GM23248 (cell line): Measurements from ENCODE around the gene NEK6. TPM values are rescaled to one million over a fixed set of nuclear protein-coding genes. Genes with fewer than 3 reads are reported as not detected.

ENCODE experiments used
- DNase-seq: peaks from one replicate; pipeline ENCODE4 v3.0.0-alpha.2; 2015
- H2AFZ ChIP-seq: fragments of 200-600 bp; sonication (generic); 2 replicates; pipeline ENCODE4 v1.6.1; 2016; ENCODE audit warnings: antibody characterized with exemption
- H3F3A ChIP-seq: fragments of 200-600 bp; sonication (generic); 2 replicates; pipeline ENCODE4 v1.6.1; 2016; ENCODE audit warnings: mild to moderate bottlenecking, antibody characterized with exemption, mixed run types; ENCODE audit not compliant: insufficient read depth
- H3K27ac ChIP-seq: fragments of 200-600 bp; sonication (generic); 2 replicates; pipeline ENCODE4 v1.5.1; 2016; ENCODE audit warnings: mild to moderate bottlenecking
- H3K27me3 ChIP-seq: fragments of 200-600 bp; sonication (generic); replicated peaks from 2 replicates; pipeline ENCODE4 v1.6.1; 2016; ENCODE audit warnings: mild to moderate bottlenecking; ENCODE audit not compliant: insufficient read depth
- H3K36me3 ChIP-seq: fragments of 200-600 bp; sonication (generic); 2 replicates; pipeline ENCODE4 v1.6.1; 2016; ENCODE audit warnings: low read depth, mild to moderate bottlenecking
- H3K4me1 ChIP-seq: fragments of 200-600 bp; sonication (generic); 2 replicates; pipeline ENCODE4 v1.6.1; 2016; ENCODE audit warnings: mild to moderate bottlenecking; ENCODE audit not compliant: insufficient read depth
- H3K4me2 ChIP-seq: fragments of 200-600 bp; sonication (generic); one replicate; pipeline ENCODE4 v1.6.1; 2016; ENCODE audit warnings: mild to moderate bottlenecking; ENCODE audit not compliant: unreplicated experiment
- H3K4me3 ChIP-seq: fragments of 200-600 bp; sonication (generic); 2 replicates; pipeline ENCODE4 v1.5.1; 2016; ENCODE audit warnings: mild to moderate bottlenecking
- H3K79me2 ChIP-seq: fragments of 200-600 bp; sonication (generic); 2 replicates; pipeline ENCODE4 v1.6.1; 2016; ENCODE audit warnings: mild to moderate bottlenecking; ENCODE audit not compliant: insufficient read depth
- H3K9ac ChIP-seq: fragments of 200-600 bp; sonication (generic); 2 replicates; pipeline ENCODE4 v1.6.1; 2016; ENCODE audit warnings: mild to moderate bottlenecking
- H3K9me2 ChIP-seq: fragments of 200-600 bp; sonication (generic); 2 replicates; pipeline ENCODE4 v1.6.1; 2016; ENCODE audit warnings: mixed run types, mild to moderate bottlenecking, moderate library complexity; ENCODE audit not compliant: insufficient read depth
- H3K9me3 ChIP-seq: fragments of 200-600 bp; sonication (generic); one replicate; pipeline ENCODE4 v1.6.1; 2017; ENCODE audit warnings: low read depth
- H4K20me1 ChIP-seq: fragments of 200-600 bp; sonication (generic); 2 replicates; pipeline ENCODE4 v1.6.0; 2016; ENCODE audit not compliant: insufficient read depth
- EZH2 ChIP-seq: fragments of 200-600 bp; sonication (generic); IDR thresholded peaks from 2 replicates; pipeline ENCODE4 v1.6.1; 2018; ENCODE audit warnings: antibody characterized with exemption, mild to moderate bottlenecking; ENCODE audit not compliant: insufficient read depth, poor library complexity, severe bottlenecking
- EZH2phosphoT487 ChIP-seq: fragments of 200-600 bp; sonication (generic); IDR thresholded peaks from 2 replicates; pipeline ENCODE4 v1.6.1; 2018; ENCODE audit warnings: antibody characterized with exemption, moderate library complexity, mild to moderate bottlenecking, low read depth; ENCODE audit not compliant: insufficient read depth
- WGBS, 2 experiments: methylation state at CpG; one replicate each; pipeline ENCODE4 v1.1.6; 2015 to 2017; ENCODE audit warnings: low lambda C conversion rate in 2 of 2, low coverage in 1 of 2; ENCODE audit errors: missing lambda C conversion rate in 2 of 2; 5-methylcytosine and 5-hydroxymethylcytosine counted together
- in situ Hi-C: fragments of 300-500 bp; cut with MboI; formaldehyde crosslinking; loops from 2 replicates; pipeline ENCODE4 v1.15.0; 2020
- polyA plus RNA-seq: library from polyadenylated mRNA; unstranded; fragments of >200 nt; fragmentation: Nextera tagmentation; extraction: Ambion mirVana; gene quantifications from 2 replicates; pipeline ENCODE4 v1.2.1, GENCODE V29; 2016
- total RNA-seq: library from RNA; depleted of rRNA; stranded (reverse); fragments of >200 nt; shearing (Covaris generic); gene quantifications from 2 replicates; pipeline ENCODE4 v1.2.3, GENCODE V29; 2014

Gene NEK6
- total and polyA plus RNA-seq, 2 experiments from 2014 or later = 43.7 to 69.6 TPM

GRCh38 chr9:124339603-124340146, 81.9 kb downstream of the NEK6 start:
- no peaks in the 10 kb centered on the region for H3K79me2 ChIP-seq
- H3K27ac ChIP-seq = no peak overlapping the region
- H2AFZ ChIP-seq = no peak overlapping the region
- TF ChIP-seq EZH2 = no peak
- TF ChIP-seq EZH2phosphoT487 = no peak
- no peak overlapping the region for H3K9ac ChIP-seq
- H3K9me2 ChIP-seq = no peaks in the 10 kb centered on the region
- H3K9me3 ChIP-seq = no peaks in the 10 kb centered on the region
- in situ Hi-C loops = no loop called here
- no peaks in the 10 kb centered on the region for H3K27me3 ChIP-seq
- H3K4me3 ChIP-seq = no peak overlapping the region
- H3K4me2 ChIP-seq = no peak overlapping the region
- peaks cover 28% of the 10 kb centered on the region for H3F3A ChIP-seq
- peaks cover 39% of the 10 kb centered on the region for H3K36me3 ChIP-seq
- no peak for DNase-seq
- no peaks in the 10 kb centered on the region for H4K20me1 ChIP-seq
- WGBS, 2 experiments = 62 to 71% methylated on average over 13 of the region's 13 CpGs
- H3K4me1 ChIP-seq = peaks cover 16% of the 10 kb centered on the region

- no peak for TF ChIP-seq EZH2
- no peak for TF ChIP-seq EZH2phosphoT487
- Histone ChIP-seq H3K9me2 (no peaks in the 10 kb centered on the region), H3K4me3 (no peak overlapping the region), H3K27me3 (no peaks in the 10 kb centered on the region), H3K4me2 (no peak overlapping the region), H3K27ac (no peak overlapping the region), H3K9me3 (no peaks in the 10 kb centered on the region), H3K36me3 (peaks cover 35% of the 10 kb centered on the region), H4K20me1 (no peaks in the 10 kb centered on the region), H2AFZ (no peak overlapping the region), H3K79me2 (no peaks in the 10 kb centered on the region), H3K9ac (no peak overlapping the region), H3K4me1 (peaks cover 16% of the 10 kb centered on the region), H3F3A (peaks cover 33% of the 10 kb centered on the region)
- no peak for DNase-seq
- in situ Hi-C loops = no loop called here
- WGBS, 2 experiments = 89 to 94% methylated on average over 17 to 18 of the region's 18 CpGs
Measured at GRCh38 chr9:124340219-124341069, 82.7 kb downstream of the NEK6 start.

GRCh38 chr9:124341455-124342170, 83.9 kb downstream of the NEK6 start:
- H3K27me3 ChIP-seq = no peaks in the 10 kb centered on the region
- no peak overlapping the region for H3K9ac ChIP-seq
- no peak overlapping the region for H2AFZ ChIP-seq
- no peak overlapping the region for H3K27ac ChIP-seq
- whole genome bisulfite sequencing, 2 experiments = 79 to 83% methylated on average over 16 to 21 of the region's 21 CpGs
- H3K4me3 ChIP-seq = no peak overlapping the region
- H3K9me3 ChIP-seq = no peaks in the 10 kb centered on the region
- H3K36me3 ChIP-seq = peaks cover 35% of the 10 kb centered on the region
- H4K20me1 ChIP-seq = no peaks in the 10 kb centered on the region
- DNase-seq = no peak
- TF ChIP-seq EZH2phosphoT487 (no peak), EZH2 (no peak)
- peaks cover 36% of the 10 kb centered on the region for H3F3A ChIP-seq
- in situ Hi-C loops = no loop called here
- H3K4me1 ChIP-seq = peaks cover 16% of the 10 kb centered on the region
- no peak overlapping the region for H3K4me2 ChIP-seq
- H3K79me2 ChIP-seq = no peaks in the 10 kb centered on the region
- no peaks in the 10 kb centered on the region for H3K9me2 ChIP-seq

- Histone ChIP-seq H3K9me2 (no peaks in the 10 kb centered on the region), H3K9ac (peak overlapping the region; percentile 62), H3K4me1 (peaks cover 16% of the 10 kb centered on the region), H3K4me2 (peak overlapping the region; percentile 36), H3F3A (peaks cover 36% of the 10 kb centered on the region), H3K9me3 (no peaks in the 10 kb centered on the region), H4K20me1 (no peaks in the 10 kb centered on the region), H2AFZ (no peak overlapping the region), H3K36me3 (peaks cover 31% of the 10 kb centered on the region), H3K27me3 (no peaks in the 10 kb centered on the region), H3K79me2 (no peaks in the 10 kb centered on the region), H3K4me3 (no peak overlapping the region; the same call in 1 of the 2 replicates), H3K27ac (peak overlapping the region; percentile 79)
- DNase-seq = no peak
- in situ Hi-C loops = no loop called here
- 52 to 56% methylated on average over 11 of the region's 11 CpGs for WGBS, 2 experiments
- TF ChIP-seq EZH2phosphoT487 (no peak), EZH2 (no peak)
Measured at GRCh38 chr9:124342402-124342775, 84.6 kb downstream of the NEK6 start.
